ENCODE results near the gene RRN3.
"Not testable (repeated sequence)": the region's sequence is repeated elsewhere in the genome, so short reads cannot be mapped to it uniquely, and the experiment has no call there.

RRN3 gene

GRCh38 chr16:15028801-15029698 lies 65.0 kb downstream of the RRN3 start:
- in situ Hi-C loops (cut with MboI; ENCODE audit: low sequenced_read_pairs): not testable (repeated sequence)

- in situ Hi-C loops (cut with MboI; ENCODE audit: low sequenced_read_pairs): not testable (repeated sequence)
These were observed 65.7 kb downstream of the RRN3 start for GRCh38 chr16:15028345-15028715.

GRCh38 chr16:15027503-15028344 lies 66.3 kb downstream of the RRN3 start:
- in situ Hi-C loops (cut with MboI; ENCODE audit: low sequenced_read_pairs): not testable (repeated sequence)

GRCh38 chr16:15027051-15027450 lies 67.0 kb downstream of the RRN3 start:
- in situ Hi-C loops (cut with MboI; ENCODE audit: low sequenced_read_pairs): not testable (repeated sequence)

- in situ Hi-C loops (cut with MboI; ENCODE audit: low sequenced_read_pairs): not testable (repeated sequence)
These were observed 68.7 kb downstream of the RRN3 start for GRCh38 chr16:15025234-15025951.

GRCh38 chr16:15024858-15025199 lies 69.2 kb downstream of the RRN3 start:
- in situ Hi-C loops (cut with MboI; ENCODE audit: low sequenced_read_pairs): not testable (repeated sequence)

GRCh38 chr16:15023381-15024077 lies 70.5 kb downstream of the RRN3 start:
- in situ Hi-C loops (cut with MboI; ENCODE audit: low sequenced_read_pairs): not testable (repeated sequence)

GRCh38 chr16:15022194-15022593 lies 71.9 kb downstream of the RRN3 start:
- in situ Hi-C loops (cut with MboI; ENCODE audit: low sequenced_read_pairs): not testable (repeated sequence)

GRCh38 chr16:15021429-15021828 lies 72.6 kb downstream of the RRN3 start:
- in situ Hi-C loops (cut with MboI; ENCODE audit: low sequenced_read_pairs): not testable (repeated sequence)

GRCh38 chr16:15016951-15017580 lies 77.0 kb downstream of the RRN3 start:
- in situ Hi-C loops (cut with MboI; ENCODE audit: low sequenced_read_pairs): not testable (repeated sequence)

- in situ Hi-C loops (cut with MboI; ENCODE audit: low sequenced_read_pairs): not testable (repeated sequence)
These were observed 77.7 kb downstream of the RRN3 start for GRCh38 chr16:15016354-15016753.

GRCh38 chr16:15015671-15016070 lies 78.4 kb downstream of the RRN3 start:
- in situ Hi-C loops (cut with MboI; ENCODE audit: low sequenced_read_pairs): not testable (repeated sequence)

- in situ Hi-C loops (cut with MboI; ENCODE audit: low sequenced_read_pairs): not testable (repeated sequence)
These were observed 81.1 kb downstream of the RRN3 start for GRCh38 chr16:15012941-15013340.
